Measurements from ENCODE around the gene ZAP70.

GRCh38 chr2:97764559-97765263 is 51.3 kb downstream of the ZAP70 start:
- TF ChIP-seq, protein P1, sequence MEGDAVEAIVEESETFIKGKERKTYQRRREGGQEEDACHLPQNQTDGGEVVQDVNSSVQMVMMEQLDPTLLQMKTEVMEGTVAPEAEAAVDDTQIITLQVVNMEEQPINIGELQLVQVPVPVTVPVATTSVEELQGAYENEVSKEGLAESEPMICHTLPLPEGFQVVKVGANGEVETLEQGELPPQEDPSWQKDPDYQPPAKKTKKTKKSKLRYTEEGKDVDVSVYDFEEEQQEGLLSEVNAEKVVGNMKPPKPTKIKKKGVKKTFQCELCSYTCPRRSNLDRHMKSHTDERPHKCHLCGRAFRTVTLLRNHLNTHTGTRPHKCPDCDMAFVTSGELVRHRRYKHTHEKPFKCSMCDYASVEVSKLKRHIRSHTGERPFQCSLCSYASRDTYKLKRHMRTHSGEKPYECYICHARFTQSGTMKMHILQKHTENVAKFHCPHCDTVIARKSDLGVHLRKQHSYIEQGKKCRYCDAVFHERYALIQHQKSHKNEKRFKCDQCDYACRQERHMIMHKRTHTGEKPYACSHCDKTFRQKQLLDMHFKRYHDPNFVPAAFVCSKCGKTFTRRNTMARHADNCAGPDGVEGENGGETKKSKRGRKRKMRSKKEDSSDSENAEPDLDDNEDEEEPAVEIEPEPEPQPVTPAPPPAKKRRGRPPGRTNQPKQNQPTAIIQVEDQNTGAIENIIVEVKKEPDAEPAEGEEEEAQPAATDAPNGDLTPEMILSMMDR (IDR thresholded peaks at IDR 0.05) = no peak
- TF ChIP-seq POLR2A (IDR thresholded peaks at IDR 0.05; ENCODE audit: low read length) = no peak
- no peak for TF ChIP-seq E2F6 (IDR thresholded peaks at IDR 0.05; ENCODE audit: borderline replicate concordance, low read depth)
- TF ChIP-seq CHD2 (IDR thresholded peaks at IDR 0.05; ENCODE audit: low read length, partially characterized antibody) = no peak
- no peak for TF ChIP-seq KDM1A (IDR thresholded peaks at IDR 0.05; ENCODE audit: low read depth)
- TF ChIP-seq REST (IDR thresholded peaks at IDR 0.05) = no peak
- no peak for TF ChIP-seq NFE2L2 (conservative IDR thresholded peaks at IDR 0.05; ENCODE audit: low read length)
- no peak for TF ChIP-seq SMC3 (IDR thresholded peaks at IDR 0.05)
- TF ChIP-seq, protein P2, sequence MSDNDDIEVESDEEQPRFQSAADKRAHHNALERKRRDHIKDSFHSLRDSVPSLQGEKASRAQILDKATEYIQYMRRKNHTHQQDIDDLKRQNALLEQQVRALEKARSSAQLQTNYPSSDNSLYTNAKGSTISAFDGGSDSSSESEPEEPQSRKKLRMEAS (IDR thresholded peaks at IDR 0.05) = no peak
- TF ChIP-seq ESRRA (IDR thresholded peaks at IDR 0.05; ENCODE audit: borderline replicate concordance, low read length) = no peak
- TF ChIP-seq MAFK (IDR thresholded peaks at IDR 0.05; ENCODE audit: partially characterized antibody) = no peak

Measured in A549 (cell line).